Measurements from ENCODE around the gene BMF. TPM values are rescaled to one million over a fixed set of nuclear protein-coding genes. Genes with fewer than 3 reads are reported as not detected.

The BMF gene
- total and polyA plus RNA-seq, 2 of the 4 experiments (the other 2 are of a cell fraction) = 2.4 to 2.9 TPM

- no CpG with 5 or more reads among the region's 8 CpGs for whole genome bisulfite sequencing, 2 experiments (ENCODE audit: extremely low coverage in 2 of 2, insufficient read length in 1 of 2)
- CTCF ChIA-PET = interaction anchor here (0.6 to 2.6 kb wide), 7 partner anchors 8 to 241 kb away, joined by 3 to 7 read pairs (median 3); no protein-coding TSS in a partner anchor
- dilution Hi-C loops (cut with HindIII; ENCODE audit: low sequenced_read_pairs, unreplicated experiment) = no loop called here
- TF ChIP-seq BHLHE40 (IDR thresholded peaks at IDR 0.05; ENCODE audit: low read depth, low read length) (no peak), ELK1 (IDR thresholded peaks at IDR 0.05; ENCODE audit: borderline replicate concordance, low read depth, low read length) (no peak), FOS (IDR thresholded peaks at IDR 0.05; ENCODE audit: low read depth, low read length) (no peak), MAFK (IDR thresholded peaks at IDR 0.05; ENCODE audit: low read depth, low read length) (no peak), USF2 (IDR thresholded peaks at IDR 0.05; ENCODE audit: low read depth, low read length) (no peak), MAZ (IDR thresholded peaks at IDR 0.05; ENCODE audit: borderline replicate concordance, low read depth, low read length) (no peak), NFE2L2 (IDR thresholded peaks at IDR 0.05; ENCODE audit: low read depth, low read length) (no peak), POLR2A (IDR thresholded peaks at IDR 0.05; ENCODE audit: low read depth, low read length) (no peak), RCOR1 (IDR thresholded peaks at IDR 0.05; ENCODE audit: insufficient replicate concordance, low read length) (no peak), CEBPB (IDR thresholded peaks at IDR 0.05; ENCODE audit: low read depth, low read length) (no peak), MXI1 (IDR thresholded peaks at IDR 0.05; ENCODE audit: borderline replicate concordance, low read depth, low read length) (no peak), RAD21 (IDR thresholded peaks at IDR 0.05; ENCODE audit: low read length) (no peak), CTCF (conservative IDR thresholded peaks at IDR 0.05; ENCODE audit: low read depth, low read length) (no peak), CHD1 (IDR thresholded peaks at IDR 0.05; ENCODE audit: low read depth, low read length) (no peak)
These were observed 12.4 kb downstream of the BMF start for GRCh38 chr15:40096094-40096891.

More at GRCh38 chr15:40096094-40096891, 12.4 kb downstream of the BMF start:
- Histone ChIP-seq H3K4ac (ENCODE audit: low read depth, low read length) (peak overlapping the region; percentile 99), H2BK120ac (ENCODE audit: low read depth, low read length) (peak overlapping the region; percentile 99), H3K4me3 (ENCODE audit: insufficient read depth, low read depth, low read length) (no peak overlapping the region), H3K18ac (ENCODE audit: low read depth, low read length) (peak overlapping the region; percentile 21), H3K9me1 (ENCODE audit: insufficient read depth, low read length) (peaks cover 63% of the 10 kb centered on the region), H3K27me3 (ENCODE audit: control insufficient read depth, insufficient read depth, low read length) (no peaks in the 10 kb centered on the region), H2AK5ac (ENCODE audit: low read depth, low read length) (peak overlapping the region; percentile 98; the same call in 1 of the 2 replicates), H3K4me1 (ENCODE audit: control insufficient read depth, insufficient read depth, low read length) (peaks cover 64% of the 10 kb centered on the region), H4K5ac (ENCODE audit: low read depth, low read length) (peak overlapping the region; percentile 3; the same call in 1 of the 2 replicates), H2BK5ac (ENCODE audit: low read depth, low read length, poor library complexity, severe bottlenecking) (no peak overlapping the region), H4K8ac (ENCODE audit: low read depth in 2 of 2, low read length in 2 of 2) (peak overlapping the region in 1 of 2 experiments; percentile 95; a peak in 2 of 4 replicates), H2BK15ac (ENCODE audit: low read depth, low read length) (peak overlapping the region; percentile 96; the same call in 2 of the 3 replicates), H2AFZ (replicated peaks; ENCODE audit: low read length, poor library complexity) (no peak overlapping the region), H3K23ac (ENCODE audit: low read depth, low read length) (peak overlapping the region; percentile 99; the same call in 1 of the 2 replicates), H3K4me2 (ENCODE audit: low read depth, low read length) (no peak overlapping the region), H3K9me3 (ENCODE audit: control insufficient read depth, insufficient read depth, low read length) (no peaks in the 10 kb centered on the region), H3K79me1 (ENCODE audit: low read depth in 1 of 2, low read length in 2 of 2) (peaks cover 4 to 75% of the 10 kb centered on the region in 2 experiments; a peak in 3 of 4 replicates), H3K36me3 (ENCODE audit: control insufficient read depth, insufficient read depth, low read length) (peaks cover 3% of the 10 kb centered on the region; the same call in 1 of the 2 replicates), H3K56ac (ENCODE audit: extremely low read depth, insufficient read depth, low read length) (peak overlapping the region; percentile 57; the same call in 1 of the 2 replicates), H3K14ac (replicated peaks; ENCODE audit: low read depth, low read length) (peak overlapping the region; percentile 93), H4K91ac (ENCODE audit: insufficient read depth, low read depth, low read length) (peak overlapping the region; percentile 97; the same call in 1 of the 2 replicates), H4K20me1 (ENCODE audit: insufficient read depth, low read length) (no peaks in the 10 kb centered on the region), H3K9ac (ENCODE audit: low read depth, low read length) (no peak overlapping the region; the same call in 1 of the 2 replicates), H3K27ac (ENCODE audit: insufficient read depth, low read length) (peak overlapping the region; percentile 21; the same call in 1 of the 2 replicates), H2BK20ac (ENCODE audit: low read depth, low read length) (peak overlapping the region; percentile 99), H2AK9ac (replicated peaks; ENCODE audit: low read depth, low read length, poor library complexity) (no peak overlapping the region)
- intact Hi-C loops (cut with micrococcal nuclease) (no loop called here), in situ Hi-C loops (cut with MboI; ENCODE audit: low sequenced_read_pairs) (no loop called here)
- DNase-seq (no peak), ATAC-seq (ENCODE audit: low read depth) (no peak)
- BruUV-seq (replicated peaks) = no TSS peak
- POLR2A ChIA-PET (ENCODE audit: unreplicated experiment) = interaction anchor here (0.6 kb wide), 1 partner anchor 509 kb away, joined by 12 read pairs; no protein-coding TSS in a partner anchor
